ENCODE results near the gene SH3RF3.

Gene SH3RF3

GRCh38 chr2:109292386-109292785 is 163.4 kb downstream of the SH3RF3 start:
- no peak for DNase-seq

- DNase-seq = no peak
Measured at GRCh38 chr2:109293663-109294062, 164.7 kb downstream of the SH3RF3 start.

GRCh38 chr2:109294523-109294922 is 165.5 kb downstream of the SH3RF3 start:
- no peak for DNase-seq

- no peak for DNase-seq
Measured at GRCh38 chr2:109295070-109295780, 166.2 kb downstream of the SH3RF3 start.

GRCh38 chr2:109295781-109296117 is 166.7 kb downstream of the SH3RF3 start:
- DNase-seq = no peak

- DNase-seq = no peak
Measured at GRCh38 chr2:109297566-109298490, 168.8 kb downstream of the SH3RF3 start.

GRCh38 chr2:109298851-109299250 is 169.8 kb downstream of the SH3RF3 start:
- DNase-seq = no peak

GRCh38 chr2:109299536-109299935 is 170.5 kb downstream of the SH3RF3 start:
- DNase-seq = no peak

- no peak for DNase-seq
Measured at GRCh38 chr2:109300582-109300981, 171.6 kb downstream of the SH3RF3 start.

GRCh38 chr2:109301746-109302145 is 172.7 kb downstream of the SH3RF3 start:
- DNase-seq = no peak

- no peak for DNase-seq
Measured at GRCh38 chr2:109302319-109302718, 173.3 kb downstream of the SH3RF3 start.

- no peak for DNase-seq
Measured at GRCh38 chr2:109304242-109304641, 175.2 kb downstream of the SH3RF3 start.

- no peak for DNase-seq
Measured at GRCh38 chr2:109304731-109305470, 175.9 kb downstream of the SH3RF3 start.

- no peak for DNase-seq
Measured at GRCh38 chr2:109305490-109306167, 176.6 kb downstream of the SH3RF3 start.

GRCh38 chr2:109306190-109306589 is 177.2 kb downstream of the SH3RF3 start:
- no peak for DNase-seq

- no peak for DNase-seq
Measured at GRCh38 chr2:109311771-109312170, 182.8 kb downstream of the SH3RF3 start.

- DNase-seq = no peak
Measured at GRCh38 chr2:109312902-109313301, 183.9 kb downstream of the SH3RF3 start.

- DNase-seq = no peak
Measured at GRCh38 chr2:109313343-109313742, 184.3 kb downstream of the SH3RF3 start.

- no peak for DNase-seq
Measured at GRCh38 chr2:109316091-109316490, 187.1 kb downstream of the SH3RF3 start.

- DNase-seq = no peak
Measured at GRCh38 chr2:109317471-109318095, 188.6 kb downstream of the SH3RF3 start.

GRCh38 chr2:109318150-109318948 is 189.3 kb downstream of the SH3RF3 start:
- peak; percentile 50 for DNase-seq

- DNase-seq = no peak
Measured at GRCh38 chr2:109318949-109319342, 189.9 kb downstream of the SH3RF3 start.

Measured in T1000 (cell line).